Smooth muscle cell (in vitro differentiated cells): ENCODE results near the gene TTYH3. TPM values are rescaled to one million over a fixed set of nuclear protein-coding genes. Genes with fewer than 3 reads are reported as not detected.

ENCODE experiments used
- DNase-seq: peaks from one replicate; lab custom pipeline; 2025; ENCODE audit not compliant: unreplicated experiment; lab: John Stamatoyannopoulos, UW
- H2AFZ ChIP-seq: fragments of 200-600 bp; sonication (generic); 2 replicates; pipeline ENCODE4 v1.6.0; 2016; ENCODE audit warnings: antibody characterized with exemption, low read depth, mild to moderate bottlenecking
- H3F3A ChIP-seq: fragments of 200-600 bp; sonication (generic); 2 replicates; pipeline ENCODE4 v1.6.0; 2017; ENCODE audit warnings: antibody characterized with exemption, low read depth
- H3K27ac ChIP-seq: fragments of 200-600 bp; sonication (generic); 2 replicates; pipeline ENCODE4 v1.5.1; 2016; ENCODE audit warnings: low read depth, mild to moderate bottlenecking
- H3K27me3 ChIP-seq: fragments of 200-600 bp; sonication (generic); 2 replicates; pipeline ENCODE4 v1.6.1; 2016; ENCODE audit warnings: low read depth, mild to moderate bottlenecking
- H3K36me3 ChIP-seq: fragments of 200-600 bp; sonication (generic); 2 replicates; pipeline ENCODE4 v1.5.1; 2016; ENCODE audit warnings: low read depth
- H3K4me1 ChIP-seq: fragments of 200-600 bp; sonication (generic); 2 replicates; pipeline ENCODE4 v1.5.1; 2016; ENCODE audit warnings: low read depth
- H3K4me2 ChIP-seq: fragments of 200-600 bp; sonication (generic); 2 replicates; pipeline ENCODE4 v1.6.0; 2016; ENCODE audit warnings: mild to moderate bottlenecking
- H3K4me3 ChIP-seq: fragments of 200-600 bp; sonication (generic); 2 replicates; pipeline ENCODE4 v1.5.1; 2016; ENCODE audit warnings: mild to moderate bottlenecking
- H3K79me2 ChIP-seq: fragments of 200-600 bp; sonication (generic); 2 replicates; pipeline ENCODE4 v1.6.0; 2016; ENCODE audit warnings: low read depth, mild to moderate bottlenecking
- H3K9ac ChIP-seq: fragments of 200-600 bp; sonication (generic); 2 replicates; pipeline ENCODE4 v1.6.0; 2016; ENCODE audit warnings: low read depth
- H3K9me3 ChIP-seq: fragments of 200-600 bp; sonication (generic); replicated peaks from 2 replicates; pipeline ENCODE4 v1.5.1; 2016; ENCODE audit warnings: low read depth
- H4K20me1 ChIP-seq: fragments of 200-600 bp; sonication (generic); 2 replicates; pipeline ENCODE4 v1.6.0; 2016; ENCODE audit warnings: low read depth
- CTCF ChIP-seq: fragments of 200-600 bp; sonication (generic); IDR thresholded peaks from 2 replicates; pipeline ENCODE4 v1.5.1; 2017; ENCODE audit warnings: borderline replicate concordance, mild to moderate bottlenecking, antibody characterized with exemption; ENCODE audit not compliant: insufficient read depth, poor library complexity, severe bottlenecking
- WGBS: methylation state at CpG from one replicate; pipeline ENCODE4 v1.1.7; 2016; ENCODE audit warnings: low lambda C conversion rate; 5-methylcytosine and 5-hydroxymethylcytosine counted together
- polyA plus RNA-seq: library from polyadenylated mRNA; unstranded; fragments of >200 nt; fragmentation: Nextera tagmentation; extraction: Ambion mirVana; gene quantifications from 2 replicates; pipeline ENCODE4 v1.2.1, GENCODE V29; 2016
- total RNA-seq: library from RNA; depleted of rRNA; stranded (reverse); fragments of >200 nt; gene quantifications from 2 replicates; pipeline ENCODE4 v1.2.3, GENCODE V29; 2014

TTYH3 gene
- total and polyA plus RNA-seq, 2 experiments from 2014 or later, result 51.5 to 179 TPM

DNA sequence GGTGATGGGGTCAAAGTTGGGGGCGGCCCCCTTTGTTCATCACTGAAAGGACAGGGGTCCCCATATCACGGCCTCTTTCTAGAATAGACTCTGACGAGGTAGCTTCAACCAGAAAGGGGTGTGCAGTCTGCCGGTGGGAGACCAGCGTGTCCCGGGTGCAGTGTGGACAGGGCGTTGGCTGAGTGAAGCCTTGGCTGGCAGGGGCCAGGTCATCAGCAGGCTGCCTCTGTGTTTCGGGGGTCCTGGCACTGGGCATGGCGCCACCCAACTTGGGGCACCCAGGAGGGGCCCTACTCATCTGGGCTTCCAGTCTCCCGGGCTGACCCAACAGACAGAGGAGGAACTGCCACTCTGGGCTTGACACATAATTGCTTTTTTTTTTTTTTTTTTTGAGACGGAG lies 52.7 kb downstream of the TTYH3 start:
- Histone ChIP-seq H3K4me3 (no peak overlapping the region), H3K9me3 (no peaks in the 10 kb centered on the region), H4K20me1 (no peaks in the 10 kb centered on the region), H3F3A (no peaks in the 10 kb centered on the region), H3K36me3 (no peaks in the 10 kb centered on the region), H3K9ac (no peak overlapping the region), H3K4me2 (no peak overlapping the region), H3K79me2 (no peaks in the 10 kb centered on the region), H3K27ac (no peak overlapping the region), H2AFZ (no peak overlapping the region), H3K27me3 (peaks cover 20% of the 10 kb centered on the region), H3K4me1 (no peaks in the 10 kb centered on the region)
- DNase-seq, result no peak
- 96% methylated on average over 11 of the region's 11 CpGs for WGBS
- no peak for TF ChIP-seq CTCF

DNA sequence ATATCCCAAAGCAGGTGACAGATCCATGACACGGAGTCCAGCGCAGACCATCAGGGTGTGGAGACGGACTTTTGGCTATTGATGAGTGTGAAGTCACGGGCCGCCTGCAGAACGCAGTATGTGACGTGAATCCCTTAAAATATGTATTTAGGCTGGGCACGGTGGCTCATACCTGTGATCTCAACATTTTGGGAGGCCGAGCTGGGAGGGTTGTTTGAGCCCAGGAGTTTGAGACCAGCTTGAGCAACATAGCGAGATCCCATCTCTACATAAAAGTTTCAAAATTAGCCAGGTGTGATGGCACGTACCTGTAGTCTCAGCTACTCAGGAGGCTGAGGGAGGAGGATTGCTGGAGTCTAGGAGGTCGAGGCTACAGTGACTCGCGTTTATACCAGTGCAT lies 54.3 kb downstream of the TTYH3 start:
- WGBS, result 93% methylated on average over 14 of the region's 14 CpGs
- H3K27ac ChIP-seq, result no peak overlapping the region
- no peaks in the 10 kb centered on the region for H3K36me3 ChIP-seq
- H3K79me2 ChIP-seq, result no peaks in the 10 kb centered on the region
- H4K20me1 ChIP-seq, result no peaks in the 10 kb centered on the region
- peaks cover 20% of the 10 kb centered on the region for H3K27me3 ChIP-seq
- no peak for DNase-seq
- no peak overlapping the region for H3K4me2 ChIP-seq
- H2AFZ ChIP-seq, result no peak overlapping the region
- H3K9me3 ChIP-seq, result no peaks in the 10 kb centered on the region
- H3K4me3 ChIP-seq, result no peak overlapping the region
- TF ChIP-seq CTCF, result no peak
- no peaks in the 10 kb centered on the region for H3K4me1 ChIP-seq
- no peaks in the 10 kb centered on the region for H3F3A ChIP-seq
- no peak overlapping the region for H3K9ac ChIP-seq

DNA sequence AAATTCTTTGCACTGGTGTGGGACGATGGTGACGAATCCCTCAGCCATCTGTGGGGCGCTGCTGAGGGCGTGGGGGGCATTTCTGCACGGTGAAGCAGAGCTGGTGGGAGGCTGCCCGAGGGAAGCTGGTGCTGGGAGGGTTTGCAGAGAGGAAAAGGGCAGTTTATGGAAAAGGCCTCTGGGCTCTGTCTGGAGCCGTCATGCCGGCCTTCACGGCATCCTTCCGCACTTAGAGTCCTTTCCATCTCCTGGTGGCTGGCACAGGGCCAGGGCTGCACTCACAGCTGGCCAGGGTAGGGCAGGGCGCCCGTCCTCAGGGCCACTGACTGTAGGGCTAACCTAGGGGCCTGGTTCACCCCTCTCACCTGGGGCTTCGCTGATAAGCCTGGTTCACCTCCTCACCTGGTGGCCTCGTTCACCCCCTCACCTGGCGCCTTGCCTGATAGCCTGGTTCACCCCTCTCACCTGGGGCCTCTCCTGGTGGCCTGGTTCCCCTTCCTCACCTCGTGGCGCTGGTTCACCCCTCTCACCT lies 55.6 kb downstream of the TTYH3 start:
- TF ChIP-seq CTCF, result no peak
- Histone ChIP-seq H3K9ac (peak overlapping the region; percentile 8), H3K9me3 (no peaks in the 10 kb centered on the region), H2AFZ (no peak overlapping the region), H3K4me3 (peak overlapping the region; percentile 51), H3F3A (no peaks in the 10 kb centered on the region), H3K79me2 (no peaks in the 10 kb centered on the region), H3K36me3 (no peaks in the 10 kb centered on the region), H4K20me1 (no peaks in the 10 kb centered on the region), H3K4me1 (no peaks in the 10 kb centered on the region), H3K27ac (no peak overlapping the region), H3K27me3 (peaks cover 20% of the 10 kb centered on the region), H3K4me2 (peak overlapping the region; percentile 88)
- 42% methylated on average over 17 of the region's 17 CpGs for WGBS
- DNase-seq, result no peak

GRCh38 chr7:2687881-2688318 lies 56.1 kb downstream of the TTYH3 start, which contains the start of gene AMZ1:
Gene AMZ1 (plus strand): TSS chr7:2688202. CDS start chr7:2700452, 12,250 bp downstream.
- TF ChIP-seq CTCF, result no peak
- Histone ChIP-seq H3K9me3 (no peaks in the 10 kb centered on the region), H3K4me1 (no peaks in the 10 kb centered on the region), H3K79me2 (no peaks in the 10 kb centered on the region), H3K36me3 (no peaks in the 10 kb centered on the region), H3K4me2 (peak within 1 kb of the TSS; percentile 88), H3F3A (no peaks in the 10 kb centered on the region), H3K27me3 (peaks cover 20% of the 10 kb centered on the region), H2AFZ (no peak within 1 kb of the TSS), H3K9ac (peak within 1 kb of the TSS; percentile 8), H3K4me3 (peak within 1 kb of the TSS; percentile 51), H3K27ac (no peak within 1 kb of the TSS), H4K20me1 (no peaks in the 10 kb centered on the region)
- DNase-seq, result no peak
- 26% methylated on average over 8 of the region's 41 CpGs for WGBS
